ENCODE measurements around the gene MPHOSPH9.

DNA sequence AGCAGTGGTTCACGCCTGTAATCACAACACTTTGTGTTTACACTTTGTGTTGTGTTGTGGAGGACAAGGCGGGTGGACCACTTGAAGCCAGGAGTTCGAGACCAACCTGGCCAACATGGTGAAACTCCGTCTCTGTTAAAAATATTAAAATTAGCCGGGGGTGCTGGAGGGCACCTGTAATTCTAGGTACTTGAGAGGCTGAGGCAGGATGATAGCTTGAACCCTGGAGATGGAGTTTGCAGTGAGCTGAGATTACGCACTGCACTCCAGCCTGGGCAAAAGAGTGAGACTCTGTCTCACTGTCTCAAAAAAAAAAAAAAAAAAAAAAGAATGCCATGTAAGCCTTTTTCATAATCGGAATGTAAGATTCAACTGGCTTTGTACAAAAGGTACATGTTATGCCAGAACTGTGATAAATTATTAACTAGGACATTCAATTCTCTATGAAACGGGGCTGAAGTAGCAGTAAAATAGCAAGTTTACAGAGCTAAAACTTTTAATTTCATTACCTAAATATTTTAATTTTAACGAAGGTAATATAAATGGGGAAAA, 68.2 kb downstream of the MPHOSPH9 start:
- TF ChIP-seq EP300 (IDR thresholded peaks at IDR 0.05) (no peak), CTCF (IDR thresholded peaks at IDR 0.05) (no peak)

Data from stomach (tissue), 4 donors.